ENCODE measurements around the gene PPM1M. TPM values are rescaled to one million over a fixed set of nuclear protein-coding genes. Genes with fewer than 3 reads are reported as not detected.

PPM1M gene
- total and polyA plus RNA-seq, 2 experiments from 2014 or later, result 10.7 to 13.1 TPM

DNA sequence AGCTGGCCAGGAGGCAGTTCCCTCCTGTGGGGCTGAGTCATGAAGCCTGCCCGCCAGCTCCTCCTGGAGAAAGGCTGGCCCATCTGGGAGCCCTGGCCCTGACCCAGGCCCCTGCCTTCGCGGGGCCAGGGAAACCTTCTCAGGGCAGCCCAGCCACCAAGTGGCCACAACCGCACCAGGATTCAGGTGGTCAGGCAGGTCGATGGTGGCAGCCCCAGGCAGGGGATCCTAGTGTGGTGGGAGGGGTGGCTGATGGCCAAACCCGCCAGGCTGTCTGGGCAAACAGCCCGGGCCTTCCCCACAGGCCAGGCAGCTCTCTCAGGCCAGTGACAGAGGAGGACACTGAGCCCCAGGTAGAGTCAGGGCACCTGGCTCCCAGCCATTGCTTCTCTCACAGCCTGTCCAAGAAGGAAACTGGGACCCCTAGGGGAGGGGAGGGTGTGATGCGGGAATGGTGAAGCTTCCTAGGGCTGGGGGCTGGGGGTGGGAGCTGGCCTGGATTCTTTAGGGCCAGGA lies 7.8 kb upstream of the PPM1M start:
- Histone ChIP-seq H3K27ac (peak overlapping the region; percentile 17), H3K9me3 (ENCODE audit: low read depth) (no peaks in the 10 kb centered on the region), H3K4me1 (ENCODE audit: low read depth) (peaks cover 14% of the 10 kb centered on the region), H3K36me3 (no peaks in the 10 kb centered on the region), H3K27me3 (no peaks in the 10 kb centered on the region), H3K4me3 (peak overlapping the region; percentile 93)
- DNase-seq (ENCODE audit: low read depth in 1 of 2, low spot score in 1 of 2), result peak in 1 of 2 donors; percentile 88
- TF ChIP-seq, protein P1, sequence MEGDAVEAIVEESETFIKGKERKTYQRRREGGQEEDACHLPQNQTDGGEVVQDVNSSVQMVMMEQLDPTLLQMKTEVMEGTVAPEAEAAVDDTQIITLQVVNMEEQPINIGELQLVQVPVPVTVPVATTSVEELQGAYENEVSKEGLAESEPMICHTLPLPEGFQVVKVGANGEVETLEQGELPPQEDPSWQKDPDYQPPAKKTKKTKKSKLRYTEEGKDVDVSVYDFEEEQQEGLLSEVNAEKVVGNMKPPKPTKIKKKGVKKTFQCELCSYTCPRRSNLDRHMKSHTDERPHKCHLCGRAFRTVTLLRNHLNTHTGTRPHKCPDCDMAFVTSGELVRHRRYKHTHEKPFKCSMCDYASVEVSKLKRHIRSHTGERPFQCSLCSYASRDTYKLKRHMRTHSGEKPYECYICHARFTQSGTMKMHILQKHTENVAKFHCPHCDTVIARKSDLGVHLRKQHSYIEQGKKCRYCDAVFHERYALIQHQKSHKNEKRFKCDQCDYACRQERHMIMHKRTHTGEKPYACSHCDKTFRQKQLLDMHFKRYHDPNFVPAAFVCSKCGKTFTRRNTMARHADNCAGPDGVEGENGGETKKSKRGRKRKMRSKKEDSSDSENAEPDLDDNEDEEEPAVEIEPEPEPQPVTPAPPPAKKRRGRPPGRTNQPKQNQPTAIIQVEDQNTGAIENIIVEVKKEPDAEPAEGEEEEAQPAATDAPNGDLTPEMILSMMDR (IDR thresholded peaks at IDR 0.05; ENCODE audit: low read depth, low read length), result no peak

DNA sequence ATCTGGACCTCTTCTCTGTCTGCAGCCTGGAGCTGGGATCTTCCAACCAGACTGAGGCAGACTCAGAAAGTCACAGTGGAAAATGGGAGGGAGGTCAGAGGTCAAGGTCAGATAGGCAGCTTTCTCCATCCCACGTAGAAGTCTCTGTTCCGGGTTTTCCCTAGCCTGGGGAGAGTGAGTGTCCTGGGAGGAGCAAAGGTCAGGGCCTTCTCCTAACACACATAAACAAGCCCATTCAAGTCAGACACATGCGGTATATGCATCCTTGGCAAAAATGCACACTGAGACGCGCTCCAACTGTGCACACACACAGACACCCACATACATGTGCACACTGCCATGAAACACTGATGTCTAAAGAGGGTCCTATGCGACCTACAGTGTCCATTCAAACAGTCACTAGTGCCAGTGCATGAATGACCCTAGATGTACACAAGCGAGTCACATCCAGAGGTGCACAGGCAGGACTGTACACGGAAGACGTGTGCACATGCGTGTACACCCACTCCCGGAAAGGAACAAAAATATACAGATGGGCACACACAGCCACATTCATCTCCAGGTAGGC lies 7.3 kb upstream of the PPM1M start:
- DNase-seq (ENCODE audit: low read depth in 1 of 2, low spot score in 1 of 2), result no peak
- Histone ChIP-seq H3K4me1 (ENCODE audit: low read depth) (peaks cover 14% of the 10 kb centered on the region), H3K9me3 (ENCODE audit: low read depth) (no peaks in the 10 kb centered on the region), H3K36me3 (no peaks in the 10 kb centered on the region), H3K27me3 (no peaks in the 10 kb centered on the region), H3K4me3 (peak overlapping the region; percentile 93), H3K27ac (no peak overlapping the region)
- TF ChIP-seq, protein P1 (IDR thresholded peaks at IDR 0.05; ENCODE audit: low read depth, low read length), result no peak

DNA sequence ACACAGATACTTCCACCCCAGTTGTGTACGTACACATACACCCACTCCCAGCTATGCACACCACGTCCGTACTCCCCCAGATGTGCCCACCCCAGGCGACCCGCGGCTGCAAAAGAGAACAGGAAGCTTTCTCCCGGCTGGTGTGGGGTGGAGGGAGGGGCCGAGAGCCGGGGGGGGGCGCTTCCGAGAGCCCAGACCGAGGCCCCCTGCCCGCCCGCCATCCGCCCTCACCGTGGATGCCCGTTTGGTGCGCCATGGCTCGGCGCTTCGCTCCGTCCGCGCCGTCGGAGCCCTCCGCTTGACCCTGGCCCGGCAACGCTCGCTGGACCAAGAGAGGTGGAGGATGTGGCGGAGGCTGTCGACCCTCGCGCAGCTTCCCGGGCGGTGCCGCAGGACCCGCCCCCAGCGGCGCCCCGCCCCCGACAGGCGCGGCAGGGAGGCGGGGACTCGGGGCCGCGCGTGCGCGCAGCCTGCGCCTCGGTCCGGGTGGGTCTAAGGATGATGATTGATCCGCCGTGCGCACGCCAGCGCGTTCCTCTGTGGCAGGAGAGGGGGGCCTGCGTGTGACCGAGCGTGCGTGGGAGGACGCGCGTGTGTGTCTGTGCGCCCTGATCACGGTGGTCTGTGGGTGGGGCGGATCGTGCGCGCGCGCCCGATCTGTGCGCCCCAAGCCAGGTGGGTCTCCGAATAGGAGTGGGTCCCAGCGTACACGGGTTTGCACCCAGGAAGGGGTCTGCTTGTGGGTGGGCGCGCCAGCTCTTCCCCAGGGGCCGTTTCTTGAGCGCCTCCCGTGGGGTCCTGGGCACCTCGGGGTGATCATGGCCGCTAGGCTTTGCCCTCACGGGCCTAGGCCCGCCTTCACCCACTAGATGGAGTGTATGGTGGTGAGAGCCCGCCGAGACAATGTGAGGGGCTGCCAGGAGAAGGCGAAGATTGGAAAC lies 6.5 kb upstream of the PPM1M start, which contains the start of gene TWF2:
Gene TWF2, minus strand, starts transcription at position 398 of the 941 bp plus-strand sequence. Its CDS starts 142 bp downstream, at position 256.
- peak; percentile 85 to 91 for DNase-seq (ENCODE audit: low read depth in 1 of 2, low spot score in 1 of 2)
- H3K4me1 ChIP-seq (ENCODE audit: low read depth), result peaks cover 14% of the 10 kb centered on the region
- no peak within 1 kb of the TSS for H3K27ac ChIP-seq
- H3K36me3 ChIP-seq, result no peaks in the 10 kb centered on the region
- H3K4me3 ChIP-seq, result peak within 1 kb of the TSS; percentile 93
- no peaks in the 10 kb centered on the region for H3K9me3 ChIP-seq (ENCODE audit: low read depth)
- TF ChIP-seq, protein P1 (IDR thresholded peaks at IDR 0.05; ENCODE audit: low read depth, low read length), result peak; percentile 46
- no peaks in the 10 kb centered on the region for H3K27me3 ChIP-seq

DNA sequence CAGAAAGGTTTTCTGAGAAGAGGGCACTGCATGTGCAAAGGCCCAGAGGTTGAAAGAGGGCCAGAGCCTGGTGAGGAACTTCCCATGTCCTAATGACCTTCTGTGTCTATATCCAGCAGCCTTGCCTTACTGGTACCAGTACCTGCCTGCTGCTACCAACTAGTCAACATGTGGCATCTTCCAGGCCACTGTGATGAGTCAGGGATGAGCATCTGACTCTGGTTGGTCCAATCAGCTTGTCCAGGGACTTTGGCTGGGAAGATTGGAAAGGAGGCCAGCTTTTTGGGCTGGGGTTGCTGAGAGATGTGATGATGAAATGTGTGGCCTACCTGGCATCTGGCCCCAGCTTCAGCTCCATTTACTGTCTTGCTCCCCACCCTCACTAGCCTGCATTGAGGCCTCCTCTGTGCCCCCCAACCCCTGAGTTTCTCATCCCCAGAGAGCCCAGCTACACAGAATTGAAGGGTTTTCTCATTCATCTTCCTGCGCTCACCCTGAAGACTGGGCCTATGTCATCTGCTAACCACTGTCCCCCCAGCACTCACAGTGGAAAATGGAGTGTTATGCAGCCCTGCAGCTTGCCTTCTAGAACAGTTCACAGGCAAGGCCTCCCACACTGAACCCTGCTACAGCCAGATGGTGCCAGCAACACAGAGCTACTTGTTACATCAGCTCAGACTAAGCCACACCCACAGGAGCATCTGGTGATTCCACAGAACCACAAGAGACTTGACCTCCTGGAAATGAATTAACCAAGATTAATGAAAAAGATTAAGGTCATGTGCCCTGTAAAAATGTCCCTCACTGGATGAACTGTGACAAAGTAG lies 5.3 kb upstream of the PPM1M start:
- no peaks in the 10 kb centered on the region for H3K9me3 ChIP-seq (ENCODE audit: low read depth)
- H3K4me1 ChIP-seq (ENCODE audit: low read depth), result peaks cover 14% of the 10 kb centered on the region
- no peaks in the 10 kb centered on the region for H3K36me3 ChIP-seq
- TF ChIP-seq, protein P1 (IDR thresholded peaks at IDR 0.05; ENCODE audit: low read depth, low read length), result peak; percentile 14
- peak overlapping the region; percentile 93 for H3K4me3 ChIP-seq
- no peak overlapping the region for H3K27ac ChIP-seq
- peaks cover 3% of the 10 kb centered on the region for H3K27me3 ChIP-seq
- peak in 1 of 2 donors; percentile 92 for DNase-seq (ENCODE audit: low read depth in 1 of 2, low spot score in 1 of 2)

DNA sequence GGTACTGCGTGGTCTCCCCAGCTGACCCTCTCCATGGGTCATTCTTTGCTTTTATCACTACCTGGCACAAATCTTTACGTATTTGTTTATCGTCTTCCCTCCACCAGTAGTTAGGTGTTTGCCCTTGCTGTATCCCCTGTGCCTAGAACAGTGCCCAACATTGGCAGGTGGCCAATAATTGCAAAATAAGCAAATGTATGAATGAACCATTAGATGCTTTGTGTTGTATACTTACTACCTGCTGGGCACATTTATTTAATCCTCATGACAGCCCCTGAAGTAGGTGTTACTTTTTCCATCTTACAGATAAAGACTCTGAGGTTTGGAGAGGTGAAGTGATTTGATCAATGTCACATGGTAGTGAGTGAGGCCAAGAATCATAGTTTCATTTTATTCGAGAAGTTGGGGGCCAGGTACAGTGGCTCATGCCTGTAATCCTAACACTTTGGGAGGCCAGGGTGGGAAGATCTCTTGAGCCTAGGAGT lies 4.6 kb upstream of the PPM1M start:
- no peak overlapping the region for H3K27ac ChIP-seq
- peaks cover 14% of the 10 kb centered on the region for H3K4me1 ChIP-seq (ENCODE audit: low read depth)

More for the DNA sequence above, 4.6 kb upstream of the PPM1M start:
- Histone ChIP-seq H3K9me3 (ENCODE audit: low read depth) (no peaks in the 10 kb centered on the region), H3K36me3 (no peaks in the 10 kb centered on the region), H3K4me3 (no peak overlapping the region), H3K27me3 (peaks cover 3% of the 10 kb centered on the region)
- TF ChIP-seq, protein P1 (IDR thresholded peaks at IDR 0.05; ENCODE audit: low read depth, low read length), result no peak
- no peak for DNase-seq (ENCODE audit: low read depth in 1 of 2, low spot score in 1 of 2)
